Osteocyte (in vitro differentiated cells): ENCODE data around the gene SLC38A3. TPM values are rescaled to one million over a fixed set of nuclear protein-coding genes. Genes with fewer than 3 reads are reported as not detected.

Experiments
- DNase-seq: peaks from one replicate; pipeline ENCODE4 v3.0.0; 2021; ENCODE audit warnings: mixed read lengths; ENCODE audit not compliant: unreplicated experiment; ENCODE audit errors: extremely low spot score
- H3K27ac Mint-ChIP-seq: one replicate; pipeline ENCODE4 v1.8.0; 2021; ENCODE audit warnings: mild to moderate bottlenecking, mixed read lengths; ENCODE audit not compliant: unreplicated experiment
- H3K27me3 Mint-ChIP-seq: one replicate; pipeline ENCODE4 v1.8.0; 2021; ENCODE audit warnings: mixed read lengths; ENCODE audit not compliant: unreplicated experiment
- H3K36me3 Mint-ChIP-seq: one replicate; pipeline ENCODE4 v1.8.0; 2021; ENCODE audit warnings: mixed read lengths; ENCODE audit not compliant: unreplicated experiment
- H3K4me1 Mint-ChIP-seq: one replicate; pipeline ENCODE4 v1.8.0; 2021; ENCODE audit warnings: mixed read lengths; ENCODE audit not compliant: unreplicated experiment
- H3K4me3 Mint-ChIP-seq: one replicate; pipeline ENCODE4 v1.8.0; 2021; ENCODE audit warnings: mild to moderate bottlenecking, moderate library complexity, mixed read lengths; ENCODE audit not compliant: unreplicated experiment
- H3K9me3 Mint-ChIP-seq: one replicate; pipeline ENCODE4 v1.8.0; 2021; ENCODE audit warnings: mixed read lengths; ENCODE audit not compliant: unreplicated experiment
- total RNA-seq: library from RNA; stranded (reverse); gene quantifications from 2 replicates; pipeline ENCODE4 v1.2.1, GENCODE V29; 2021
- TF ChIP-seq, protein P1 (sequence below): fragments of 200-600 bp; sonication (generic); IDR thresholded peaks from 2 replicates; pipeline ENCODE4 v1.5.0; 2021; ENCODE audit warnings: antibody characterized with exemption, mild to moderate bottlenecking, moderate library complexity

Gene SLC38A3
- total RNA-seq, 1 donor from 2014 or later = 3.9 TPM

DNA sequence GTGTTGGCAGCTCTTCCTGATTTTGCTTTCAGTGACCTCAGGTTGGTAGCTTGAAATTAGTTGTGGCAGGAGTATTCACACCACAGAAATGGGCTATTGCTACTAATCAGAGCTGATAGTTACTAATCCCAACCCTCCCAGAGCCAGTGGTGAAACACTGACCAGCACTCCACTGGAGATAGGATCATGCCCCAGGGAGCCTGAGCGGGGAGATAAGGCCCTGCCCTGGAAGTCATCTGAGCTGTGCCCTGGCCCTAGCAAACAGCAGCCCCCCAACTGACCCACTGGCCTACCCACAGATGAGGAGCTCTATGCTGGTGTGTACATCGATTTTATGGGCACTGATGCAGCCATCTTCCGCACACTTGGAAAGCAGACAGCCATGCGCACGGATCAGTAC lies 23.1 kb upstream of the SLC38A3 start:
- Mint-ChIP-seq H3K4me3 (no peak overlapping the region), H3K4me1 (peaks cover 6% of the 10 kb centered on the region), H3K27me3 (peaks cover 7% of the 10 kb centered on the region), H3K27ac (no peak overlapping the region), H3K36me3 (peaks cover 1% of the 10 kb centered on the region), H3K9me3 (no peaks in the 10 kb centered on the region)
- no peak for DNase-seq
- TF ChIP-seq, protein P1, sequence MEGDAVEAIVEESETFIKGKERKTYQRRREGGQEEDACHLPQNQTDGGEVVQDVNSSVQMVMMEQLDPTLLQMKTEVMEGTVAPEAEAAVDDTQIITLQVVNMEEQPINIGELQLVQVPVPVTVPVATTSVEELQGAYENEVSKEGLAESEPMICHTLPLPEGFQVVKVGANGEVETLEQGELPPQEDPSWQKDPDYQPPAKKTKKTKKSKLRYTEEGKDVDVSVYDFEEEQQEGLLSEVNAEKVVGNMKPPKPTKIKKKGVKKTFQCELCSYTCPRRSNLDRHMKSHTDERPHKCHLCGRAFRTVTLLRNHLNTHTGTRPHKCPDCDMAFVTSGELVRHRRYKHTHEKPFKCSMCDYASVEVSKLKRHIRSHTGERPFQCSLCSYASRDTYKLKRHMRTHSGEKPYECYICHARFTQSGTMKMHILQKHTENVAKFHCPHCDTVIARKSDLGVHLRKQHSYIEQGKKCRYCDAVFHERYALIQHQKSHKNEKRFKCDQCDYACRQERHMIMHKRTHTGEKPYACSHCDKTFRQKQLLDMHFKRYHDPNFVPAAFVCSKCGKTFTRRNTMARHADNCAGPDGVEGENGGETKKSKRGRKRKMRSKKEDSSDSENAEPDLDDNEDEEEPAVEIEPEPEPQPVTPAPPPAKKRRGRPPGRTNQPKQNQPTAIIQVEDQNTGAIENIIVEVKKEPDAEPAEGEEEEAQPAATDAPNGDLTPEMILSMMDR = no peak

DNA sequence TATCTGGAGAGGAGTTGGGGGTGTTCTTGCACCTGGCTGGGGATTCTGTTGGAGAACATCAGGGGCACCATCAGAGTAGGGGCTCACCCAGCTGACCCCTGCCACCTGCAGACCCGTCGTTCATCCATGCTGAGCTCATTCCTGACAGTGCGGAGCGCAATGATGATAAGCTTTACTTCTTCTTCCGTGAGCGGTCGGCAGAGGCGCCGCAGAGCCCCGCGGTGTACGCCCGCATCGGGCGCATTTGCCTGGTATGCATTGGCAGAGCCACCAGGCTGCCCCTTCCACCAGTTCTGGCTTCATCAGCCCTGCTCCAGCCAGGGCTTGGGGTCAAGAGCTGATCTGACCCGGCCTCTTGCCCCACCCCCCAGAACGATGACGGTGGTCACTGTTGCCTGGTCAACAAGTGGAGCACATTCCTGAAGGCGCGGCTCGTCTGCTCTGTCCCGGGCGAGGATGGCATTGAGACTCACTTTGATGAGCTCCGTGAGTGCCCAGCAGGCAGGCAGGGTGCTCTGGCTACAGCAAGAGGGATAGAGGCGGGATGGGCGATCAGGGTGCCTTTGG lies 22.5 kb upstream of the SLC38A3 start:
- peaks cover 1% of the 10 kb centered on the region for H3K36me3 Mint-ChIP-seq
- H3K27ac Mint-ChIP-seq = no peak overlapping the region
- TF ChIP-seq, protein P1 = no peak
- no peak for DNase-seq
- no peaks in the 10 kb centered on the region for H3K9me3 Mint-ChIP-seq
- no peak overlapping the region for H3K4me3 Mint-ChIP-seq
- H3K27me3 Mint-ChIP-seq = peaks cover 7% of the 10 kb centered on the region
- H3K4me1 Mint-ChIP-seq = no peaks in the 10 kb centered on the region

- H3K4me3 Mint-ChIP-seq = no peak overlapping the region
- no peaks in the 10 kb centered on the region for H3K9me3 Mint-ChIP-seq
Observed at GRCh38 chr3:50183755-50184154, 21.3 kb upstream of the SLC38A3 start.

DNA sequence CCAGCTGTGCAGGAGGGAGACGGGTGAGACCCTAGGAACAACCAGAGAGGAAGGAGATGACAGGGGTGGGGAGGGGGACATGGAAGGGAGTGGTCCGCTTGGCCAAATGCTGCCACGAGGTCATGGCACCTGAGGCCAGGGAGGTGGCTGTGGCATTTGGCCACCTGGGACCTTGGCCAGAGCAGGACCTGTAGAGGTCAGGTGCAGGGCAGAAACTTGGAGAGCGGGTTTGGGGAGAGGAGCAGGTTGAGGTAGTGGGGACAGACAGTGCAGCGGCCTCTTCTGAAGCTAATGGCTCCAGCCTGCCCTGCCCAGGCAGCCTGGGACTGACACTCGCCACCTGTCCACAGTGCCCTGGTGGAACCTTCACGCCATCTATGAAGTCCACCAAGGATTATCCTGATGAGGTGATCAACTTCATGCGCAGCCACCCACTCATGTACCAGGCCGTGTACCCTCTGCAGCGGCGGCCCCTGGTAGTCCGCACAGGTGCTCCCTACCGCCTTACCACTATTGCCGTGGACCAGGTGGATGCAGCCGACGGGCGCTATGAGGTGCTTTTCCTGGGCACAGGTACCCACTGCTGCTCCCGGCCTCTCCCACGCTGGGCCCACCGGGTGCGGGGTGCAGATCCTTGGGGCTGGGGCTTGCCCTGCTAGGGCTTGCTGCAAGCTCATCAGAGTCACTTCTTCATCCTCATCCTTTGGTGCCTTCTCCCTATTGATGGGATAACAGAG lies 20.7 kb upstream of the SLC38A3 start:
- Mint-ChIP-seq H3K9me3 (no peaks in the 10 kb centered on the region), H3K36me3 (peaks cover 1% of the 10 kb centered on the region), H3K27me3 (peaks cover 6% of the 10 kb centered on the region), H3K27ac (no peak overlapping the region), H3K4me3 (no peak overlapping the region), H3K4me1 (peaks cover 3% of the 10 kb centered on the region)
- TF ChIP-seq, protein P1 = no peak
- DNase-seq = no peak

More at GRCh38 chr3:50183755-50184154, 21.3 kb upstream of the SLC38A3 start:
- no peak for DNase-seq
- Mint-ChIP-seq H3K27me3 (peaks cover 7% of the 10 kb centered on the region), H3K4me1 (no peaks in the 10 kb centered on the region), H3K27ac (no peak overlapping the region), H3K36me3 (peaks cover 1% of the 10 kb centered on the region)
- TF ChIP-seq, protein P1 = no peak

DNA sequence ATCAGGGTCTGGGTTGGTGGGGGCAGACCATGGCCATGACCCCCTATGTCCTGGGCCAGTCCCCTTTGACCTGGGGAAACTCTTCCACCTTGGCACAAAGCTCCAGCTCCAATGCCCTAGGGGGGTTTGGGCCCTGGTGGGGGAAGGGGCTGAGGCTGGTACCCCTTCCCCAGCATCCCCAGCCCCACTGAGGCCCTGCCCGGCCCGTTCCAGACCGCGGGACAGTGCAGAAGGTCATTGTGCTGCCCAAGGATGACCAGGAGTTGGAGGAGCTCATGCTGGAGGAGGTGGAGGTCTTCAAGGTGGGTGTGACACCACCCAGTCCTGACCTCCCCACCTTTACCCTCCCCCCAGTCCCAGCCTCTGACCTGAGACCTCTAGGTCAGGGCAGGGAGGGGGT lies 19.8 kb upstream of the SLC38A3 start:
- Mint-ChIP-seq H3K27me3 (no peaks in the 10 kb centered on the region), H3K27ac (no peak overlapping the region), H3K4me1 (peaks cover 3% of the 10 kb centered on the region), H3K4me3 (no peak overlapping the region), H3K36me3 (peaks cover 1% of the 10 kb centered on the region), H3K9me3 (no peaks in the 10 kb centered on the region)
- TF ChIP-seq, protein P1 = no peak
- DNase-seq = no peak
